Bronchial epithelial cell (primary cell): Measurements from ENCODE around the gene TPCN1. TPM values are rescaled to one million over a fixed set of nuclear protein-coding genes. Genes with fewer than 3 reads are reported as not detected.

Experiments
- DNase-seq: peaks from one replicate; pipeline ENCODE4 v3.0.0-alpha.2; 2010; ENCODE audit warnings: low read depth
- FAIRE-seq: peaks from 2 replicates; lab custom pipeline; 2011; peaks lifted over from hg19 to GRCh38; lab: Jason Lieb, UNC
- H3K27me3 ChIP-seq: 2 replicates; pipeline ENCODE4 v1.5.1; 2011; ENCODE audit warnings: low read length; ENCODE audit not compliant: control insufficient read depth, insufficient read depth
- H3K36me3 ChIP-seq: 2 replicates; pipeline ENCODE4 v1.5.1; 2011; ENCODE audit warnings: low read length; ENCODE audit not compliant: control insufficient read depth, insufficient read depth
- H3K4me3 ChIP-seq: 2 replicates; pipeline ENCODE4 v1.5.1; 2011; ENCODE audit warnings: mild to moderate bottlenecking, low read depth, low read length, control low read depth
- CTCF ChIP-seq: IDR thresholded peaks from 2 replicates; pipeline ENCODE4 v1.5.1; 2011; ENCODE audit warnings: mild to moderate bottlenecking, moderate library complexity, low read length, control low read depth, inconsistent platforms; ENCODE audit not compliant: insufficient read depth, severe bottlenecking
- total RNA-seq: library from RNA; depleted of rRNA; stranded (reverse); fragments of >200 nt; gene quantifications from 2 replicates; pipeline ENCODE4 v1.2.1, GENCODE V29; 2014

TPCN1 gene
- 9.0 and 11.3 TPM in 2 replicates for total RNA-seq

GRCh38 chr12:113221181-113221996 is at the start of gene TPCN1:
TSS of gene TPCN1 (plus strand) at chr12:113221464. CDS start at chr12:113226853, 5,389 bp downstream.
- FAIRE-seq (no peak), DNase-seq (peak; percentile 100)
- Histone ChIP-seq H3K4me3 (peak within 1 kb of the TSS; percentile 87), H3K27me3 (no peaks in the 10 kb centered on the region), H3K36me3 (no peaks in the 10 kb centered on the region)
- TF ChIP-seq CTCF, result no peak

GRCh38 chr12:113171543-113171942 is 49.7 kb upstream of the TPCN1 start:
- no peak overlapping the region for H3K4me3 ChIP-seq
- H3K36me3 ChIP-seq, result peaks cover 43% of the 10 kb centered on the region
- DNase-seq (no peak), FAIRE-seq (peak; percentile 7)
- TF ChIP-seq CTCF, result no peak
- no peaks in the 10 kb centered on the region for H3K27me3 ChIP-seq

- Histone ChIP-seq H3K36me3 (peaks cover 49% of the 10 kb centered on the region), H3K4me3 (no peak overlapping the region)
- no peak for TF ChIP-seq CTCF
These were observed 49.1 kb upstream of the TPCN1 start for GRCh38 chr12:113172185-113172584.

GRCh38 chr12:113173081-113173698 is 48.1 kb upstream of the TPCN1 start:
- TF ChIP-seq CTCF, result no peak
- Histone ChIP-seq H3K36me3 (peaks cover 56% of the 10 kb centered on the region), H3K27me3 (no peaks in the 10 kb centered on the region), H3K4me3 (no peak overlapping the region)
- DNase-seq (no peak), FAIRE-seq (no peak)

More at GRCh38 chr12:113172185-113172584, 49.1 kb upstream of the TPCN1 start:
- no peak for DNase-seq
- no peaks in the 10 kb centered on the region for H3K27me3 ChIP-seq
- peak; percentile 40 for FAIRE-seq

- no peak for FAIRE-seq
- peak; percentile 47 for DNase-seq
- H3K36me3 ChIP-seq, result peaks cover 57% of the 10 kb centered on the region
- no peaks in the 10 kb centered on the region for H3K27me3 ChIP-seq
- peak; percentile 99 for TF ChIP-seq CTCF
- no peak overlapping the region for H3K4me3 ChIP-seq
These were observed 46.5 kb upstream of the TPCN1 start for GRCh38 chr12:113174461-113175384.
